HK-2 (cell line): ENCODE measurements around the gene RAB17.

Source experiments
- DNase-seq: peaks from one replicate; pipeline ENCODE4 v3.0.0-alpha.2; 2018; ENCODE audit not compliant: unreplicated experiment

Gene RAB17

GRCh38 chr2:237539681-237540080 lies 50.9 kb downstream of the RAB17 start:
- no peak for DNase-seq

GRCh38 chr2:237538901-237539300 lies 51.6 kb downstream of the RAB17 start:
- DNase-seq, result no peak

- DNase-seq, result no peak
These were observed 52.4 kb downstream of the RAB17 start for GRCh38 chr2:237538001-237538720.

- DNase-seq, result no peak
These were observed 53.9 kb downstream of the RAB17 start for GRCh38 chr2:237536617-237537016.

GRCh38 chr2:237536083-237536415 lies 54.5 kb downstream of the RAB17 start:
- no peak for DNase-seq

GRCh38 chr2:237535385-237536082 lies 55.0 kb downstream of the RAB17 start:
- DNase-seq, result no peak

GRCh38 chr2:237534380-237534779 lies 56.2 kb downstream of the RAB17 start:
- no peak for DNase-seq

- no peak for DNase-seq
These were observed 56.8 kb downstream of the RAB17 start for GRCh38 chr2:237533668-237534161.

- DNase-seq, result no peak
These were observed 58.4 kb downstream of the RAB17 start for GRCh38 chr2:237532160-237532559.

- no peak for DNase-seq
These were observed 59.8 kb downstream of the RAB17 start for GRCh38 chr2:237530472-237531433.

GRCh38 chr2:237529452-237530402 lies 60.8 kb downstream of the RAB17 start:
- no peak for DNase-seq

GRCh38 chr2:237527766-237528165 lies 62.8 kb downstream of the RAB17 start:
- no peak for DNase-seq

- no peak for DNase-seq
These were observed 63.3 kb downstream of the RAB17 start for GRCh38 chr2:237527233-237527632.

GRCh38 chr2:237525559-237526157 lies 64.9 kb downstream of the RAB17 start:
- DNase-seq, result no peak

- DNase-seq, result no peak
These were observed 65.9 kb downstream of the RAB17 start for GRCh38 chr2:237524631-237525030.
